GM13976 (cell line): ENCODE results near the gene NACA.
A peak's percentile ranks its signal among the peaks of the same experiment; 100 is the strongest.

Source experiments
- DNase-seq: peaks from one replicate; pipeline ENCODE4 v3.0.0; 2012; ENCODE audit warnings: low spot score
- CTCF ChIP-seq: IDR thresholded peaks from 2 replicates; pipeline ENCODE4 v1.5.1; 2012; ENCODE audit warnings: borderline replicate concordance, mild to moderate bottlenecking; ENCODE audit not compliant: insufficient read depth; ENCODE audit errors: extremely low read depth, missing control alignments, control extremely low read depth
- in situ Hi-C: fragments of 300-500 bp; cut with MboI; formaldehyde crosslinking; loops from one replicate; pipeline ENCODE4 v1.12.0; 2022; ENCODE audit warnings: low sequenced_read_pairs, mixed read lengths, inconsistent platforms; ENCODE audit not compliant: unreplicated experiment

The NACA gene

DNA sequence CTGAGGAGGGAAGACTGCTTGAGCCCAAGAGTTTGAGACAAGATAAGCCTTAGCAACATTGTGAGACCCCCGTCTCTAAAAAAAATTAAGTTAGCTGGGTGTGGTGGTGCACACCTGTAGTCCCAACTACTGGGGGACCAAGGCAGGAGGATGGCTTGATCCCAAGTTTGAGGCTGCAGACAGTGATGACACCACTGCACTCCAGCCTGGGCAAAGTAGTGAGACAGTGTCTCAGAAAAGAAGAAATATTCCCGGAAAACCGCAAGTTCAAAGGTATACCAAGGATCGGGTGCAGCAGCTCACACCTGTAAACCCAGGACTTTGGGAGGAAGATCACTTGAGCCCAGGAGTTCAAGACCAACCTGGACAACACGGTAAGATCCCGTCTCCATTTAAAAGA lies 42.8 kb downstream of the NACA start:
- TF ChIP-seq CTCF, result no peak
- DNase-seq, result no peak
- in situ Hi-C loops, result no loop called here

DNA sequence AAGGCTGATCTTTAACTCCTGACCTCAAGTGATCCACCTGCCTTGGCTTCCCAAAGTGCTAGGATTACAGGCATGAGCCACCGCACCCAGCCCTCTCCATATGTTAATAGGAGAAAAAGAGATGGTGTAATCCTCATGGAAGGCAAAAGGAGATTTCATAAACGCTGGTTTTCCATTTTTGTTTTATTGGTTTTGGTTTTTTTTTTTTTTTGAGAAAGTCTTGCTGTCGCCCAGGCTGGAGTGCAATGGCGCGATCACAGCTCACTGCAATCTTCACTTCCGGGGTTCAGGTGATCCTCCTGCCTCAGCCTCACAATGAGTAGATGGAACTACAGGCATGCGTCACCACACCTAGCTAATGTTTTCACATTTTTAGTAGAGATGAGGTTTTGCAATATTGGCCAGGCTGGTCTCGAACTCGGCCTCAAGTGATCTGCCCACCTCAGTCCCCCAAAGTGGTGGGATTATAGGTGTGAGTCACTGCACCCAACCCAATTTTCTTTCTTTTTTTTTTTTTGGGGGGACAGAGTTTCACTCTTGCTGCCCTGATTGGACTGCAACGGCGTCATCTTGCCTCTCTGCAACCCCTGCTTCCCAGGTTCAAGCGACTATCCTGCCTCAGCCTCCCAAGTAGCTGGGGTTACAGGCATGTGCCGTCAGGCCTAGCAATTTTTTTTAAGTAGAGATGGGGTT lies 45.1 kb downstream of the NACA start:
- in situ Hi-C loops, result no loop called here
- no peak for DNase-seq
- TF ChIP-seq CTCF, result no peak

- no peak for TF ChIP-seq CTCF
- DNase-seq, result no peak
- in situ Hi-C loops, result no loop called here
Observed at GRCh38 chr12:56678852-56679251, 46.2 kb downstream of the NACA start.

GRCh38 chr12:56677680-56678079 lies 47.4 kb downstream of the NACA start:
- no peak for TF ChIP-seq CTCF
- peak; percentile 36 for DNase-seq
- in situ Hi-C loops, result no loop called here

- TF ChIP-seq CTCF, result no peak
- in situ Hi-C loops, result no loop called here
- no peak for DNase-seq
Observed at GRCh38 chr12:56676851-56677580, 48.1 kb downstream of the NACA start.

DNA sequence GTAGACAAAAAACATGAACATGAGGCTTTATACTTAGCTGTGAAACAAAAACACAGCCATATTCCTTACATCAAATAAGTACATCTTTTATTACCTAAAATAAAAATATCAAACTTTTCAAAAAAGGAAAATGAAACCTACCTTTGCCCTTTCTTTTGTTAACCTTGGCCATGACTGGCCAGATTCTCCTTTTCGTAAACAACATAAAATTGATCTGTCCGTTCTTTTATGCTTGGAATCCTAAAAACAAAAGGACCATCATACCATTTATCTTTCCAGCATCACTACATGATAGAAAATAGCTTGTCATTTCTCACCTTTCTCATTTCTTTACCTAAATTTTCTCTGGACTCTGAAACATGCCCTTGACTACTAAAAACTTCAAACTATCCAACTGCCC lies 53.5 kb downstream of the NACA start:
- no peak for TF ChIP-seq CTCF

More for the DNA sequence above, 53.5 kb downstream of the NACA start:
- no peak for DNase-seq
- in situ Hi-C loops, result no loop called here
